Neuron (in vitro differentiated cells): ENCODE data around the gene CLEC2B.

Experiments
- H2AFZ ChIP-seq: one replicate; pipeline ENCODE4 v1.6.1; 2013; ENCODE audit warnings: low read depth, mild to moderate bottlenecking, inconsistent platforms, low read length, moderate library complexity
- H3K27me3 ChIP-seq: one replicate; pipeline ENCODE4 v1.6.1; 2013; ENCODE audit warnings: low read length; ENCODE audit not compliant: insufficient read depth
- H3K36me3 ChIP-seq: one replicate; pipeline ENCODE4 v1.6.1; 2013; ENCODE audit warnings: low read length; ENCODE audit not compliant: insufficient read depth
- H3K4me1 ChIP-seq: one replicate; pipeline ENCODE4 v1.6.1; 2013; ENCODE audit warnings: low read length; ENCODE audit not compliant: insufficient read depth
- H3K4me3 ChIP-seq: 2 replicates; pipeline ENCODE4 v1.5.1; 2013; ENCODE audit warnings: mild to moderate bottlenecking, low read length, moderate library complexity
- H3K9me3 ChIP-seq: one replicate; pipeline ENCODE4 v1.6.1; 2013; ENCODE audit warnings: low read length

Gene CLEC2B

GRCh38 chr12:9869307-9870161 is at the start of gene CLEC2B:
TSS of gene CLEC2B (minus strand) at chr12:9869354.
- peak within 1 kb of the TSS; percentile 18 for H3K4me3 ChIP-seq
- peak within 1 kb of the TSS; percentile 86 for H2AFZ ChIP-seq
- no peaks in the 10 kb centered on the region for H3K36me3 ChIP-seq
- no peaks in the 10 kb centered on the region for H3K27me3 ChIP-seq
- H3K9me3 ChIP-seq: no peaks in the 10 kb centered on the region
- H3K4me1 ChIP-seq: no peaks in the 10 kb centered on the region

GRCh38 chr12:9911708-9912107 is 42.6 kb upstream of the CLEC2B start:
- Histone ChIP-seq H3K4me1 (no peaks in the 10 kb centered on the region), H3K4me3 (no peak overlapping the region), H3K27me3 (no peaks in the 10 kb centered on the region), H2AFZ (no peak overlapping the region), H3K9me3 (peaks cover 3% of the 10 kb centered on the region), H3K36me3 (no peaks in the 10 kb centered on the region)

- peaks cover 3% of the 10 kb centered on the region for H3K9me3 ChIP-seq
- H3K4me1 ChIP-seq: no peaks in the 10 kb centered on the region
- H3K4me3 ChIP-seq: no peak overlapping the region
- no peaks in the 10 kb centered on the region for H3K27me3 ChIP-seq
- H3K36me3 ChIP-seq: no peaks in the 10 kb centered on the region
- no peak overlapping the region for H2AFZ ChIP-seq
Measured at GRCh38 chr12:9910716-9911421, 41.7 kb upstream of the CLEC2B start.

- H3K27me3 ChIP-seq: no peaks in the 10 kb centered on the region
- no peak overlapping the region for H2AFZ ChIP-seq
- H3K4me3 ChIP-seq: no peak overlapping the region
- H3K4me1 ChIP-seq: no peaks in the 10 kb centered on the region
- H3K9me3 ChIP-seq: peaks cover 3% of the 10 kb centered on the region
- no peaks in the 10 kb centered on the region for H3K36me3 ChIP-seq
Measured at GRCh38 chr12:9909724-9910123, 40.6 kb upstream of the CLEC2B start.

GRCh38 chr12:9908350-9908749 is 39.2 kb upstream of the CLEC2B start:
- H3K27me3 ChIP-seq: no peaks in the 10 kb centered on the region
- no peaks in the 10 kb centered on the region for H3K4me1 ChIP-seq
- peaks cover 3% of the 10 kb centered on the region for H3K9me3 ChIP-seq
- no peak overlapping the region for H3K4me3 ChIP-seq
- H2AFZ ChIP-seq: no peak overlapping the region
- H3K36me3 ChIP-seq: no peaks in the 10 kb centered on the region

- Histone ChIP-seq H3K4me1 (no peaks in the 10 kb centered on the region), H3K27me3 (no peaks in the 10 kb centered on the region), H3K9me3 (peaks cover 3% of the 10 kb centered on the region), H2AFZ (no peak overlapping the region), H3K36me3 (no peaks in the 10 kb centered on the region), H3K4me3 (no peak overlapping the region)
Measured at GRCh38 chr12:9907769-9908168, 38.6 kb upstream of the CLEC2B start.

- Histone ChIP-seq H3K27me3 (no peaks in the 10 kb centered on the region), H3K4me3 (no peak overlapping the region), H3K36me3 (no peaks in the 10 kb centered on the region), H2AFZ (no peak overlapping the region), H3K4me1 (no peaks in the 10 kb centered on the region), H3K9me3 (peaks cover 5% of the 10 kb centered on the region)
Measured at GRCh38 chr12:9906873-9907272, 37.7 kb upstream of the CLEC2B start.

GRCh38 chr12:9902539-9903228 is 33.5 kb upstream of the CLEC2B start:
- no peaks in the 10 kb centered on the region for H3K4me1 ChIP-seq
- H2AFZ ChIP-seq: no peak overlapping the region
- peaks cover 2% of the 10 kb centered on the region for H3K9me3 ChIP-seq
- no peaks in the 10 kb centered on the region for H3K36me3 ChIP-seq
- no peaks in the 10 kb centered on the region for H3K27me3 ChIP-seq
- no peak overlapping the region for H3K4me3 ChIP-seq

- Histone ChIP-seq H3K9me3 (peaks cover 2% of the 10 kb centered on the region), H3K27me3 (no peaks in the 10 kb centered on the region), H3K4me1 (no peaks in the 10 kb centered on the region), H3K4me3 (no peak overlapping the region), H2AFZ (no peak overlapping the region), H3K36me3 (no peaks in the 10 kb centered on the region)
Measured at GRCh38 chr12:9900930-9901329, 31.8 kb upstream of the CLEC2B start.

GRCh38 chr12:9899209-9899608 is 30.1 kb upstream of the CLEC2B start:
- Histone ChIP-seq H3K36me3 (no peaks in the 10 kb centered on the region), H3K4me1 (no peaks in the 10 kb centered on the region), H2AFZ (no peak overlapping the region), H3K27me3 (no peaks in the 10 kb centered on the region), H3K4me3 (no peak overlapping the region), H3K9me3 (peaks cover 2% of the 10 kb centered on the region)

GRCh38 chr12:9897535-9897934 is 28.4 kb upstream of the CLEC2B start:
- no peaks in the 10 kb centered on the region for H3K4me1 ChIP-seq
- H2AFZ ChIP-seq: no peak overlapping the region
- no peaks in the 10 kb centered on the region for H3K36me3 ChIP-seq
- no peaks in the 10 kb centered on the region for H3K27me3 ChIP-seq
- H3K4me3 ChIP-seq: no peak overlapping the region
- H3K9me3 ChIP-seq: peaks cover under 1% of the 10 kb centered on the region

GRCh38 chr12:9895215-9895971 is 26.2 kb upstream of the CLEC2B start:
- no peaks in the 10 kb centered on the region for H3K4me1 ChIP-seq
- H3K36me3 ChIP-seq: no peaks in the 10 kb centered on the region
- no peaks in the 10 kb centered on the region for H3K9me3 ChIP-seq
- H3K27me3 ChIP-seq: no peaks in the 10 kb centered on the region
- no peak overlapping the region for H2AFZ ChIP-seq
- H3K4me3 ChIP-seq: no peak overlapping the region
